NCI-H774 (cell line): ENCODE results near the gene PTGDR2.

Experiments used
- DNase-seq: peaks from one replicate; lab custom pipeline; 2025; lab: John Stamatoyannopoulos, UW

PTGDR2 gene

DNA sequence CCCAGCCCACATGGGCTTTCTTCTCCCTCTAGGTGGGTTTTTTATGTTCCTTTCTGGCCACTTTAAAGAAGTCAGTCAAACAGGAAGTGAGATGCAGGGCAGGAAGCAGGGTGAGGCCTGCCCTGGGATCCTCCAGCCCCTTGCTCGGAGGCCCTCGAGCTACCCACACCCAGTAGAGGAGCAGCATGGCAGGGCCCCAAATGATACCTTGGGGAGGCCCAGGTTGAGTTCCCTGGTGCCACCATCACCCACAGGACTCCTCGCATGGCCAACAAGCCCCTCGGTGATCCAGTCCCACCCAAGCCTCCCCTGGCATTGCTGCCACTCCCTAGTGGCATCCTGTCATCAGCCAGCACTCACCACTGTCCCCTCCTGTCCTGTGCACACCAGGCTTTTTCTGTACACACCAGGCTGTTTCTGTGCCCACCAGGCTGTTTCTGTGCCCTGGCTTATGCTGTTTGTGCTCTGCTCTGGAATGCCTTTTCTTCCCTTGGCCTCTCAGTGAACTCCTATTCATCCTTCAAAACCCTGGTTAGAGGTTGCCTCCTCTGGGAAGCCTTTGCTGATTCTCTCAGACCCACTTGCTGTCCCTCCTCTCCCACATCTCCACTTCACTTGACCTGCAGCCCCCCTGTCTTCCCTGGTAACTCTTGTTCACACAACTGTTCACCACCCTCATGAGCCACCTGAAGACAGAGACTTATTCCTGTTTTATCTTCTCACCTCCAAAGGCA is 3.1 kb upstream of the PTGDR2 start:
- DNase-seq: no peak

DNA sequence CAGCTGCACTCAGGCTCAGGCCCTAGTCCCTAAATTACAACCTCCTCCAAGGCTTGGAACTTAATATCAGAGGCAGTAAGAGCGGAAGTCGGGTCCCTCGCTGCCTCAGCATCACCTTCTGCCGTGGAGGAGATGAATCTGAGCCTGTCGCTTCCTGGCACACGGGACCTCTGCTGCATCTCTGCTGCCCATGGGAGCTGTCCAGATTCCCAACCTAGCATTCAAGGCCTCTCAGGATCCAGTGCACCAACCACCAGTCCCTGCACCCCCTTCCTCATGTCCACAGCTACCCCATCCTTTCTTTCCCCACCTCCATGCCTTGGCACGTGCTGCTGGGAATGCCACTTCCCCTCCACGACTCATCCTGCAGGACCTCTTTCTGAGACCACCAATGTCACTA is 2.5 kb upstream of the PTGDR2 start:
- no peak for DNase-seq

- DNase-seq: no peak
These were observed 1.9 kb upstream of the PTGDR2 start for GRCh38 chr11:60857378-60858232.

DNA sequence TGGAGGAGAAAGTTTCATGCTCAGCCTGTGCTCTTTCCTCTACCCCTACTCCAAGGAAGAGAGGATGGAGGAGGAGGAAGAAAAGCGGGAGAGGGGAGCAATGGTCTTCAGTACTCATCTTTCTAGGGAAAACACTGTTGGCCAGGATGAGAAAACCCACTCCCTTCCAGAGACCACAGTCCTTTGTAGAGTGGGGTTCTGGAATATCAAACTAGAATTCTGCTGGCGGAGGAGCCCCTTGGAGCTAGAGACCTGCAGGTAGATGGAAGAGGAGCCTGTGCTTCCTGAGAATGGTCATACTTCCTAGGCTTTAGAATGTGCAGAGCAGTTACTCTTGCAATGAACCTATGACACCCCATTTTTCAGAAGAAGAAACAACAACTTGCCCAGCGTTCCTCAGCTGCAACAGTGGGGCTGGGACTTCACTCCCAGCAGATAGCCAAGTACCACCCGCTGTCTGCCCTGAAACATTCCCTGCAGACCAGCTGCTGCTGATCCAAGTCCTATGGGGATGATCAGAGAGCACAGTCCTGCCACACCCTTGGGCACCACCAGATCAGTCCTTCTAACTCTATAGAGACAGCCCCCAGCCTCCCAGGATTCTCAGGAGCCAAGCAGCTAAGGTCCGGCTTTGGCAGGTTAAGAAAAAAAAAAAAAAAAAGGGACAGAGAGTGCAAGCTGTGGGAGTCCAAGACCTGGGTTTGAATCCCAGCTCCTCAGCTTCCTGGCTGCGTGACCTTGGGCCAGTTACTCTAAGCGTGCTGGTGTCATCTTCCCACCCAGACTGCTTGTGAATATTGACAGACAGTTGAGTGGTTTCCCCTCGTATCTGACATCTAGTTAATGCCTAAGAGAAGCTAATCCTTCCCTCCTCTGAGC is 664 bp downstream of the PTGDR2 start:
- DNase-seq: no peak

- no peak for DNase-seq
These were observed 1.5 kb downstream of the PTGDR2 start for GRCh38 chr11:60854140-60854846.

DNA sequence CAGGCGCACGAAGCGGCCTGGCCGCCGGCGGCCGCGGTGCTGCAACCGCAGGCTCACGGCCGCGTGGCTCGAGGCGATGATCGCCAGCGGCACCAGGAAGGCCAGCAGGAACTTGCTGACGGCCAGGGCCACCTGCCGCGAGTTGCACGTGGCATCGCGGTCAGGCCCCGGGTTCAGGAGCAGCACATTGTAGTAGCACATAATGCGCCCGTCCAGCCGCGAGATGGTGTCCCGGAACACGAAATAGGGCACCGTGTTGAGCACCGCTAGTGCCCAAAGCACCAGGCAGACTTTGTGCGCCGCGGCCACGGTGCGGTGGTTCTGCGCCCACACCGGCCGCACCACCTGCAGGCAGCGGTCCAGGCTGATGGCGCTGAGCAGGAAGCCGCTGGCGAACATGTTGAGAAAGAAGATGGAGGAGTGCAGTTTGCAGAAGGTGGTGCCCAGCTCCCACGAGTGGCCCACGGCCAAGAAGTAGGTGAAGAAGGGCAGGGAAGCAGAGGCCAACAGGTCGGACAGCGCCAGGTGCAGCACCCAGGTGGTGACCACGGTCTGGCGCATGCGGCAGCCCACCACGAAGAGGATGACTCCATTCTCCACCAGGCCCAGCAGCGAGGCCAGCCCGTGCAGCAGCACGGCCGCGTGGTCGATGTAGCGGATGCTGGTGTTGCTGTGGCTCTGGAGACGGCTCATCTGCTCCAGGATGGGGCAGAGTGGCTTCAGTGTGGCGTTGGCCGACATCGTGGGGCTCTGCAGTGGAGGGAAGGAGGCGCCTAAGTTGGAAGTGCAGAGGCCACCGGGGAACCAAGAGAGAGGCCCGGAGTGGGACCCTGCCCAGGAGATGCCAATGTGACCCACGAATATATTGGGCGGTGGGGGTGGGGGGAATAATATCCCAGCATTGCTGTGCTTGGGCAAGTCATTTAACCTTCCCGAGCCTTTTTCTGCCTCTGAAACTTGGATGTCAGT is 2.5 kb downstream of the PTGDR2 start:
- no peak for DNase-seq

DNA sequence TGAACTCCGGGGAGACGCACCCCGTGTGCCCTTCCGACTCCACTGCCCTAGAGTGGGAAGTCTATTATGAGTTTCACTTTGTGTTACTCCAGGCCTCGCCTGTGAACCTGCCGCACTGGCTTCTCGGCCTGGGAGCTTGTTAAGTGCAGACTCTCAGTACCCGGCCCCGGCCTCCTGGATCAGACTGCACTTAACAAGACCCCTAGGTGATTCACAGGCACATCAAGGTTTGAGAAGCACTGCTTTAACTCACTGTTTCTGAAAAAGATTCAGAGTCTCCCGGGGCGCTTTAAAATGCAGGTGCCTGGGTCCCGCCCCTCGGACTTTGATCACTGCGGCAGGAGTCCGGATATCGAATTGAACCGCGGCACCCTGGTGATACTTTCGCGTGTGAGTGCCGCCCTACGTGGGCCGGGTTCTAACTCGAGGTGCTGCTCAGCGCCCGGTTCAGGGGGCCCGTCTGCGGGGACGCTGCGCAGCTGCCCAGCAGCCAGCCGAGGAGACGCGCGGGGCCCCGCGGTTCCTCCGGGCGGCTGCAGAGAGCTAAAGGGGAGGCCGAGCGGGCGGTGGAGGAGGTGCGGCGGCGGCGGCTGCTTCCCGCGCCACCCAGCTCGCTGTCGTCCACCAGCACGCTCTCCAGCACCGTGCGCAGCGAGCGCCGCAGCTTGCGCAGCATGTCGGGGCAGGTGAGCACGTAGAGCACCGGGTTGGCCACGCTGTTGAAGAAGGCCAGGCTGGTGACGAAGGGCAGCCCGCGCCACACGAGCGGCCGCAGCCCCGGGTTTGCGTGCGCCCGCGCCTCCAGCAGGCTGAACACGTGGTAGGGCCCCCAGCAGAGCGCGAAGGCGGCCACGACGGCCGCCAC is 3.4 kb downstream of the PTGDR2 start:
- no peak for DNase-seq

DNA sequence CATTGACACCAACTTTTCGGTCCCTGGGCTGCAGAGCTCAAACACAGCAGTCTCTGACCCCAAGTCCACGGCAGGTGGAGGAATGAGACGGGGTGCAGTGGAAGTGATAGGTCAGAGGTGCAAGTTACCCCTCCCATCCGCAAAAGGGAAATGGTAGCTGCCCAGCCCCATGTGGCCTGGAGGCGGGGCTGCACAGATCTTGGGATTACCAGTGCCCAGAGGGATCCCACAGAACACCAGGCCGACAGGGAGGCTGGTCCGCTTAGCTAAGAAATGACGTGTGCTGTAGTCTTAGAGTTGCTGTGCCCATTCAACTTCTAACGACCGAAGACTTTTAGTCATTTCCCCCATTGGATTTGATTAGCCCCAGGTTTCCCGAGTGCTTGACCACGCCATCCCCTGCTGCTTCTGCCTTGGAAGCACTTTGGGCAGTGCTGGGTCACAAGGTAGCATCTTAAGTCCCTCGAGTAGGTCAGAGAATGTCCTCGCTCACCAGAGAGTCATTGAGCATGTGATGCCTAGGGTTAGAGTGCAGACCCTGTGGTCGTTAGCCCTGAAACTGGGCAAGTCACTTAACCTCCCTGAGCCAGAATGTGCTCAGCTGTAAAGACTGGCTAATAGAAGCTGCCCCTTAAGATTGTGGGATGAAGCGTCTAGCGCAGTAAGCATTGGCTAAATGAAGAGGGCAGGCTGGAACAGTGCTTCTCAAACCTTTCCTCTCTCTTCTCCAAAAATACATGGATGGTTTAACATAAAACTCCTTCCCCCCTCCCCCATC is 4.2 kb downstream of the PTGDR2 start:
- DNase-seq: no peak

DNA sequence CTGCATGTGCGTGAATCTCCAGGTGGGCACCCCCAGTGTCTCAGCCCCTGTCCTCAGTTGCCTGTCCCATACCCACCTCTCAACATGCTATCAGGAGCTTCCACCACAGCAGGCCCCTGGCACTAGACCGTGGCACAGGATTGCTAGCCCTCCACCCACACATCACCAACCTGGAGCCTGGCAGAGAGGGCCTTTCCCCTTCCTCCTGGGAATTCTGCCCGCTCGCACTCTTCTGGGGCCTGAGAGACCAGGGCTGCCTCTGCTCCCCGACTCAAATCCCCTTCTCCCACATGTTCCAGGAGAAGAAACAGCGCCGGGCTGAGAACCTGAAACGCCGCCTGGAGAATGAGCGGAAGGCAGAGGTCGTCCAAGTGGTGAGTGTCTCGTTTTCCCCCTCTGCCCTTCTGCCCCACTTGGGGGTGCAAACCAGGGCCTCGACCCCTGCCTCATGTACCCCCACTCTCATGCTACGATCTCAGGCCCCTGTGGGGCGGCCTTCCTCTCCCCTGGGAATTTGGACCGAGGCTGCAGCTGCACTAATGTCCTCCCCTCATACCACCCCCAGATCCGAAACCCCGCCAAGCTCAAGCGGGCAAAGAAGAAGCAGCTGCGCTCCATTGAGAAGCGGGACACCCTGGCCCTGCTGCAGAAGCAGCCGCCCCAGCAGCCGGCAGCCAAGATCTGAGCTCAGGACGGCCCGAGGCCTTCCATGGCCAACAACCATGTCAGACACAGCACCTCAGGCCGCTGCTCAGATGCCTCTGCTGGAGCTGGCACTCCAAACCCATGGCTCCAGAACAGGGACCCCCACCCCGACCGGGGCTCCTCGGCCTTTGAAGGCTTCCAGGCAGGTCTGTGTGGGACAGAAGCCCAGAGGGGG is 5.9 kb downstream of the PTGDR2 start:
- no peak for DNase-seq

GRCh38 chr11:60848714-60849151 is 7.0 kb downstream of the PTGDR2 start:
- no peak for DNase-seq

DNA sequence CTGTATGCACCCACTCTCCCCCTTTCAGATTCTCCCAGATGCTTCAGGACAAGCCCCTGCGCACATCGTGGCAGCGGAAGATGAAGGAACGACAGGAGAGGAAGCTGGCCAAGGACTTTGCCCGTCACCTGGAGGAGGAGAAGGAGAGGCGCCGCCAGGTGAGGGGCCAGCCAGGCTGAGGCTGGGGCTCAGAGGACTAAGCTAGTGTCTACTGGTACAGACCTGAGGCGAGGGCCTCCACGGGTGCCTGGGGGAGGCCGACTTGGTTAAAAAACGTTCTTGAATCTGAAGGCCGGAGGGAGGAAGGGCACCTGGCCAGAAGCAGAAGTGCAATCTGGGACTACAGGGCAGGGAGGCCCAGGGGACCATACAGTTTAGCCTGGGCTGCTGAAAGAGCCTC is 7.9 kb downstream of the PTGDR2 start:
- DNase-seq: no peak

DNA sequence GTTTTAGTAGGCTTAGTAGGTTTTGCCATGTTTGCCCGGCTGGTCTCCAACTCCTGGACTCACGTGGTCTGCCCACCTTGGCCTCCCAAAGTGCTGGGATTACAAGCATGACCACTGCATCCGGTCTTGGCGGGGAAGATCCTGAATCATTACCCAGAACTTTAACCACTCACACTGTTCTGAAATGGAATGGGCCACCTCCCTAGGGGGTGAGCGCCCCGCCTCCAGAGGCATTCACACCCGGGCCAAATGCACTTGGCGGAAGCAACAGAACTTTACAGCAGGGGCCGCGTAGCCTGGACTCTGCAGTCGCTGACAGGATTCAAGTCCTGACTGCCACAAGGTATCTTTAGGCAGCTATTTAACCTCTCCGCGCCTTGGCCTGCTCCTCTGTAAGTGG is 8.5 kb downstream of the PTGDR2 start:
- no peak for DNase-seq

GRCh38 chr11:60845338-60845737 is 10.4 kb downstream of the PTGDR2 start:
- no peak for DNase-seq

- no peak for DNase-seq
These were observed 10.9 kb downstream of the PTGDR2 start for GRCh38 chr11:60844870-60845221.

- no peak for DNase-seq
These were observed 11.5 kb downstream of the PTGDR2 start for GRCh38 chr11:60844045-60844869.

- DNase-seq: no peak
These were observed 12.8 kb downstream of the PTGDR2 start for GRCh38 chr11:60842668-60843600.
